ENCODE data around the gene SNIP1.
"Not testable (repeated sequence)": the region's sequence is repeated elsewhere in the genome, so short reads cannot be mapped to it uniquely, and the experiment has no call there.

The SNIP1 gene

DNA sequence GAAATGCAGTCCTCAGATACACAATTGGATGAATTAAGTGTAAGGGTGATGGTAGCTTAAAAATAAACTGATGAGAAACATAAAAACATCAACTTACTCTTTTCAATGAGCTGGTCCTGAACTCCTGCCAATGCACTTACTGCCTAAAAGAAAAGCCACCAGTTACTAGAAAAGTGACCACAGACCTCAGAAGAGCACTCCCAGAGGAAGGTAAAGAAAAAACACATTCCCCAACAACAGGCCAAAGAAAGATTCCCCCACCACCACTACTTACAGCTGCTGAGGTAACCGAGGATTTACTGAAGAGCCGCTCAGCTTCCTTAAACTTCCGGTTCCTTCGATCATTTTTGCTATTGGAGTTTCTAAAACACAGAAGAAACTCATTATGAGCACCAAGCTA is 44.9 kb downstream of the SNIP1 start:
- DNase-seq: peak in 1 of 2 donors; percentile 6

DNA sequence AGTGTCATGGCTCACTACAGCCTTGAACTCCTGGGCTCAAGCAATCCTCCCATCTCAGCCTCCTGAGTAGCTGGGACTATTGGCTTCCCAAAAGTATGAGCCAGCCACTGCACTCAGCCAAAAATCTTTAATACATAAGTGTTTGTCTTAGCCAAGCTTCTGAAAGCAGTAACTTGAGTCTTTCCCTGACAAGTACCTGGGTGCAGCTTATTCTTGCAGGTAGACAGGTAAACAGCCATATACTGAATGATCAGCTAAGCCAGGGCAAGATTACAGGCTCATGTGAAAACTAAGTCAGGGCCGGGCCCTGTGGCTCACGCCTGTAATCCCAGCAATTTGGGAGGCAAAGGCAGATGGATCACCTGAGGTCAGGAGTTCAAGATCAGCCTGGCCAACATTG is 47.4 kb downstream of the SNIP1 start:
- no peak for DNase-seq

DNA sequence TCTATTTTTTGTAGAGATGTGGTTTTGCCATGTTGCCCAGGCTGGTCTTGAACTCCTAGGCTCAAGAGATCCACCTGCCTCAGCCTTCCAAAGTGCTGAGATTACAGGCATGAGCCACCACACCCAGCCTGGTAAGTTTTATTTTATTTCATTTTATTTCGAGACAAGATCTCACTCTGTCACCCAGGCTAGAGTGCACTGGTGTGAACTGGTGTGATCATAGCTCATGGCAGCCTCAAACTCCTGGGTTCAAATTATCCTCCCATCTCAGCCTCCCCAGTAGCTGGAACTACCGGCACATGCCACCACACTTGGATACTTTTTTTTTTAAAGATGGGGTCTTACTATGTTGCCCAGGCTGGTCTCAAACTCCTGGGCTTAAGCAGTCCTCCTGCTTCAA is 51.3 kb downstream of the SNIP1 start:
- not testable (repeated sequence) for DNase-seq

DNA sequence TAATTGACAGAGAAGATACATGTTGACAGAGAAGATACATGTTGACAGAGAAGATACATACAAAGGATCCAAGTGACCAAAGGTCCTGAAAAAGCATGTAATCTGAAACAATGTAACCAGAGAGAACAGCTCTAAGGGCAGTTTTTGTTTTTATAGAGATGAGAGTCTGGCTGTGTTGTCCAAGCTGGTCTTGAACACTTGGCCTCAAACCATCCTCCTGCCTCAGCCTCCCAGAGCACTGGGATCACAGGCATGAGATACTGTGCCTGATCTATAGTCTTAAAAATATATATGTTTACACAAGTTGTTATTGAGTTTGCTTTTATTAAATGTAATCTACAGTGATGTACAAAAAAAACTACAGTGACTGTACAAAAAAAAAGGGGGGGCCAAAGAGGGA is 52.0 kb downstream of the SNIP1 start:
- no peak for DNase-seq

DNA sequence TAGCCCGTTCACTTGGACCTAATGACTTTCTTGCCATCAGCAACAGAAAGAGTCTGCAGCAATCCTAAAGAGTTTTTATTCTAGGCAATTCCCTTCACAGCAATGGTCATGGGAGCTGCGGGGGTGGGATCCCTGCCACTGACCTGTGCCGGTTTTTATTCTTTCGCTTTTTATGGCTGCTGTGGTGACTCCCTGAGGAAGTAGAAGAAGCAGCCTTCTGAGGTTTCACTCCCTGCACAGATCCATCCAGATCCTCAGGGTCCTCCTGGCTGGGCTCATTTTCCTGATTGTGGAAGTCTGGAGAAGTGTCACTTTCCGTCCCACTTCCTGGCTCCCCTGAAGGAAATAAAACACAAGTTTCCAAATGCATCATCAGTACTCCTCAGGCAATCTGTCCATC is 52.4 kb downstream of the SNIP1 start:
- DNase-seq: no peak

DNA sequence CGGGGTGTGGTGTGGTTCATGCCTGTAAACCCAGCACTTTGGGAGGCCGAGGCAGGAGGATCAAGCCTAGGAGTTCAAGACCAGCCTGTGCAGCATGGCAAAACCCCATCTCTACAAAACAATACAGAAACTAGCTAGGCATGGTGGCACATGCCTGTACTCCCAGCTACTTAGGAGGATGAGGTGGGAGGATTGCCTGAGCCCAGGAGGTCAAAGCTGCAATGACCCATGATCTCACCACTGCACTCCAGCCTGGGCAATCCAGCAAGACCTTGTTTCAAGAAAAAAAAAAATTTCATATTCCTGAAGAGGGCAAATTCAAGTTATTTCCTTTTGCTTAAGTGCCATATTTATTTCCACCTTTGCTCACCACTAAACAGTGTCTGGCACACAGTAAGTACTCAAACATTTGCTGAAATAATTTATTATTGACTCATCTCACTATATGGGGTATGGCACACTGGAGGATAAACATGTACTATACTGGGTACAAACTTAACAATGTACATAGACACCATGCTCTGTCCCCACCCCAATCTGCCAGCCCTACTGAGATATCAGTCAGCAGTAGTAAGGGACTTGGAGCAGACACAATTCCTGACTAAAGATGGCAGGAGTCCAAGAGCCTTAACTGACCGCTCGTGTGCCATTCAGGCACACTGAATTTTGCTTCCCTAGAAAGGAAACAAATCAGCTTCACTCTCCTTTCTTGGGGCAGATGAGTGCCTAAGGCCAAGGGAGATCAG is 55.0 kb downstream of the SNIP1 start:
- DNase-seq: no peak

DNA sequence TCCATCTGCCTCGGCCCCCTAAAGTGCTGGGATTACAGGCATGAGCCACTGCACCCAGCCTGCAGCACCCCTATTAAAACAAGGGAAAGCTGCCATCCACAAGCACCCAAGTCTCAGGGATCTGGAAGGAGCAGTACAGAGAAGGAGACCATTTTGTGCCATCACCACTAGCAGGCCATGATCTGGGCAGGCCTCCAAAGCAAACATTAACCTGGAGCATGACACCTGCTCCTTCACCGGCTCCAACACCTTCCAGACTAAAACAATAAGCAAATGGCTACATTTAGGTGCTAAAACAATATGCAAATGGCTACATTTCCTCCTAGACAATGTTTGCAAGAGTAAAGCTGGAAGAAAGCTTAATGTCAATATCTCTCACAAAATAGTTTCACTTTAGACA is 56.3 kb downstream of the SNIP1 start:
- DNase-seq: no peak

DNA sequence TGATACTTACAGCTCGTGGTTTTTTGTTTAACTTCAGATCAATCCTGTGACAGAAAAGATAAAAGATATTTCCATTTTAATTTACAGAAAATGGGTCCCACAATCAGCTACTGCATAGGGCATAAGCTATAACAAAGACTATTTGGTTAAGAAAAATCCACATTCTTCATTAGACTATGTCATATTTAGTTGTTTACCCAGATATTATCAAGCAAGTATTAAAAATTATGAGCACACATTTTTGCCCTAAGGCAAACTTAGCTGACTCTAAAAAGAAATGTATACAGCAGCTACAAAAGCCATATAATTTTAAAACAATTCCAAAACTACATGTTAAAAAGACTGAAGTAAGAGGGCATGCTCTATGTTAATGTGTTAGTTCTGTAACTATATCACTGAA is 58.2 kb downstream of the SNIP1 start:
- DNase-seq: no peak

DNA sequence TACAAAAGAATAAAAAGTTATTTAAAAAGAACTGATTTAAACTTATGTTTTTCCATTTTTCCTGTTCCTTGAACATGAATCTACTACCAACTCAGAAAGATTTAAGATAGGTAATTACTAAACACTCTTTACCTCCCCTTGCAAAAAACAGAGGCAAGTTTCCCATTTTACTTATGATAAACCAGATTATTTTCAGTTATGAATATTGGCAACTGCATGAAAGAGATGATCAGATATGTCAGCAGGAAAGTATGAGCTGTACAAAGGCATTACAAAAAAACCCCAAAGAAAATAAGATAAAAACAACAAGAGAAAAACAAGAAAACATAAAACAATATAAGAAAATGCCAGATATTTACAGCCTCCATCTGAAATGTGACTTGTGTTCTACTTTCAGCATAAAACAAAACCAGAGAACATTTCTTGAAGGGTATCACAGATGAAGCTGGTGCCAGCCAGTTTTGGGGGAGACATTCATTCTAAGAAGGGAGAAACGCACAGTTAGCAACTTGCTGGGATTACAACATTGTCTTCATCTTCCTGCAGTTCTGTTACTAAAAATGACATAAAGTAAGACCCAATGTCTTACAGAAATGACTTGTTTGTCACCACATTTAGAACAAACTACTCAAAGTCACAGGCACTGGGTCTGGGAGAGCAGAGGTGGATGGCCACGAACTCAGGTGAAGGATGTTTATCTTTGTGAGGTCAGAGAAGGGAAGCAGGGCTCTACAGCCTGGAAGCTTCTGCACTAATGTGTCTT is 60.6 kb downstream of the SNIP1 start:
- no peak for DNase-seq

DNA sequence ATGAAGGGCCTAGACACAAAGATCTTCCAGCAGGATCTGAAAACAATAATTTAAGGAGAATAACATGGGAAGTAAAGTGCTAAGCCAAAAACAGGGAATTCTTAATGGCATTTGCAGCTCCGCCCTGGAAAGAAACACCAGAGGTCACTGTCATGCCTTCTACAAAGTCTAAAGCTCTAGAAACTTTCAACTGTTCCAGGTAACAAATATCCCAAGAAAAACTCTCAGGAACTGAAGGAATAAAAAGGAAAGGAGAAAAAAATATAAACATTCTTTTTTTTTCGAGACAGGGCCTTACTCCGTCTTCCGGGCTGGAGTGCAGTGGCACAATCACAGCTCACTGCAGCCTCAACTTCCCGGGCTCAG is 66.5 kb downstream of the SNIP1 start:
- no peak for DNase-seq

DNA sequence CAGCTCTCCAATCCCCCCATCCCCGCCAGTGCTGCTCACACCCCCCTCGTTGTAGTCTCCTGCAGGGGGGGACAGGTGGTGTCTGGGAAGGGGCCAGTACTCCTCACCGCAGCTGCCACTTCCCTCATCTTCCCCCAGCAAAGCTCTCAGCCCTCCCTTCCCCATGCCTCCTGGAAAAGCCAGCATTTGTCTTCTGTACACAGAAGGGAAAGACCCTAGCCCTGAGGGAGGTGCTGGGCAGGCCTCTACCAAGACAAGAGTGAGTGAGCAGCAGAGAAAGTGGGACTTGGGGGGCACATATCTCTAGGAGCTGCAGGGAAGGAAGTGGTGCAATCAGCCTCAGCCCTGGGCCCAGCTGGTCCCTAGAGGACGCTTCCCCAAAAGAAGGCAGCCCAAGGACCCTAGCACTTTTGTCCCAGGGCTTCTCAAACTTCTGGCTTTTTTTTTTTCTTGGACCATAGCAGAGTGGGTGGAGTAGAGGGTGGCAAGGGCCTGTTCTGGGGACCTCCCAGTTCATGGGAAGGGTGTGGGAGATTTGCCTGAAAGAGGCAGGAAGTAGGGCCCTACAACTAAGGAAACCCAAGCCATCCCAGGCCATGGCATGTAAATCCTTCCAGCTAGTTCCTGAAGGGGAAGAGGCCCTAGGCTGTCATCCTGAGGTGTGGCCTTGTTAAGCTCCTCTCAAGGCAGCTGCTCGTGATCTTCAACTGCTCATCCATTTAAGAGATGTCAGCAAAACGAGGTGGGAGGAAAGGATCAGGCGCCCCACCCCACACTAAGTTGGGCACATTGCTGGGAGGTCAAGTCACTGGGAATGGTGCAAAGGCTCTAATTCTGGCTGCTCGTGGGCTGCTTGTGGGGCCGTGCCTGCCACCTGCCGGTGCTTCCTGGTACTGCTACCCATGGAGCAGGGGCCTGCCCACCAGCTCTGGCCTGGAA is 67.1 kb downstream of the SNIP1 start:
- DNase-seq: peak; percentile 67 to 80

DNA sequence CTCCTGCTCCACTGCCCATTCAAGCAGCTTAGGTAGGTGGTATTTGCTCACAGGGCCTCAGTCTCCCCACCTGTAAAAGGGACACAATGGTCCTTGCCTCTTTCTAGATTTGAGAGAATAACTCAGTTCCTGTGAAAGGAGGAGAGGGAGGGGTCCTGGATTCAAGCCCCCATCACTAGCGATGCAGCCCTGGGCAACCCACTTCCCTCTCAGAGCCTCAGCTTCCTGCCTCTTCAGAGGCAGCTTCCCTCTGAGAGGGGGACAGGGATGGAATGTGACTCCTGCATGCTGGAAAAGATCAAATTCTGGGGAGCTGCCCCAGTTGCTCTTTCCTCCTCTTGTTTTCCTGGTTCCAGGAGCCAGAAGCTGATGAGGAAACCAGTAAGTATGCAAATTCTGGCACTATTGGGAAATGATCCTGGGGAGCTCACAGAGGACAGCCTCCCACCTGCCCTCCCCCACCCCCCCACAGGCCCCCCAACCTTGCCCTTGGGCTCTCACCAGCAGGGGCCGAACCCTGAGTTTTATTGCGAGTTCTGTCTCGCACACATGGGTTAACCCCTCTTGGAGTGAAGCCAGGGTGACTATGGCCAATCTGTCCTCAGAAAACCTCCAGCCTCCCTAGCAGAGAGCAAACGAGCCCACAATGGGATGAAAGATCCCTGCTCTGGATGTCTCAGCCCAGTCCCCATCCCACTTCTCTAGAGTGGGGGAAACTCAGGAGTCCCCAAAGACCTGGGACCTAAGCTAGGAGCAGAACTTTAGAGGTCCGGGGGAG is 68.0 kb downstream of the SNIP1 start:
- DNase-seq: peak in 1 of 2 donors; percentile 11

Data from CD4-positive, alpha-beta T cell treated with Interferon alpha-2 for 1 hour (primary cell).